Large intestine (tissue), 3 donors: ENCODE results near the gene CCL3. TPM values are rescaled to one million over a fixed set of nuclear protein-coding genes. Genes with fewer than 3 reads are reported as not detected.

ENCODE experiments used
- DNase-seq, 2 donors: peaks; one replicate each; pipeline versions ENCODE4 v3.0.0 to v3.0.0-alpha.2; 2013
- H3K27ac ChIP-seq: one replicate; pipeline ENCODE4 v1.5.1; 2013; ENCODE audit warnings: low read length
- H3K27me3 ChIP-seq: 2 replicates; pipeline ENCODE4 v1.6.1; 2013; ENCODE audit warnings: low read length; ENCODE audit not compliant: control insufficient read depth, insufficient read depth
- H3K36me3 ChIP-seq: 2 replicates; pipeline ENCODE4 v1.6.1; 2013; ENCODE audit warnings: low read length; ENCODE audit not compliant: control insufficient read depth, insufficient read depth
- H3K4me1 ChIP-seq: one replicate; pipeline ENCODE4 v1.6.1; 2013; ENCODE audit warnings: low read length; ENCODE audit not compliant: control insufficient read depth, insufficient read depth
- H3K4me3 ChIP-seq: one replicate; pipeline ENCODE4 v1.5.1; 2013; ENCODE audit warnings: low read length
- H3K9me3 ChIP-seq: one replicate; pipeline ENCODE4 v1.6.1; 2013; ENCODE audit warnings: mild to moderate bottlenecking, low read depth, low read length, moderate library complexity; ENCODE audit not compliant: control insufficient read depth
- WGBS: methylation state at CpG from one replicate; pipeline ENCODE4 v1.1.5; 2013; ENCODE audit warnings: low lambda C conversion rate; ENCODE audit not compliant: insufficient coverage; 5-methylcytosine and 5-hydroxymethylcytosine counted together
- polyA plus RNA-seq: library from polyadenylated mRNA; unstranded; fragments of 120-200 nt; gene quantifications from one replicate; pipeline ENCODE4 v1.2.1, GENCODE V29; 2013

The CCL3 gene
- polyA plus RNA-seq, 1 donor = 11.7 TPM

DNA sequence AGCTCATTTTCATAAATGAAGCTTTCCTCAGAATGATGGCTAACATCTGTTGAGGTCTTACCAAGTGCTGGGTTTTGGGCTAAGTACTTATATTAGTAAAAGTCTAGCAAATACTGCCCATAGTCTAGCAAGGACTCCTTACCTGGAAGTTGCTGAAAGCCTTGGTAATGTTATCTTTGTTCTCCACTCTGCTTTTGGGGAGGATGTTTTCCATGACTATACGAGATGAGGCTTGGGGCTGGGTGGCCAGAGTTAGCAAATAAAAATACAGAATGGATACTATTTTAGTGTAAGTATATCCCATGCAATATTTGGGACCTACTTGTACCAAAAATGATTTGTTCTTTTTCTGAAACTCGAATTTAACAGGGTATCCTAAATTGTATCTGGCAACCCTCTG, 18.2 kb downstream of the CCL3 start:
- WGBS = no CpG with 5 or more reads among the region's 2 CpGs
- H3K9me3 ChIP-seq = no peaks in the 10 kb centered on the region
- no peak for DNase-seq
- H3K36me3 ChIP-seq = no peaks in the 10 kb centered on the region
- H3K27ac ChIP-seq = no peak overlapping the region
- H3K4me1 ChIP-seq = no peaks in the 10 kb centered on the region
- H3K27me3 ChIP-seq = no peaks in the 10 kb centered on the region
- H3K4me3 ChIP-seq = no peak overlapping the region

GRCh38 chr17:36070427-36070826, 19.5 kb downstream of the CCL3 start:
- Histone ChIP-seq H3K4me1 (no peaks in the 10 kb centered on the region), H3K27me3 (no peaks in the 10 kb centered on the region), H3K36me3 (no peaks in the 10 kb centered on the region), H3K4me3 (no peak overlapping the region), H3K27ac (no peak overlapping the region), H3K9me3 (no peaks in the 10 kb centered on the region)
- no CpG with 5 or more reads among the region's 3 CpGs for WGBS
- no peak for DNase-seq

DNA sequence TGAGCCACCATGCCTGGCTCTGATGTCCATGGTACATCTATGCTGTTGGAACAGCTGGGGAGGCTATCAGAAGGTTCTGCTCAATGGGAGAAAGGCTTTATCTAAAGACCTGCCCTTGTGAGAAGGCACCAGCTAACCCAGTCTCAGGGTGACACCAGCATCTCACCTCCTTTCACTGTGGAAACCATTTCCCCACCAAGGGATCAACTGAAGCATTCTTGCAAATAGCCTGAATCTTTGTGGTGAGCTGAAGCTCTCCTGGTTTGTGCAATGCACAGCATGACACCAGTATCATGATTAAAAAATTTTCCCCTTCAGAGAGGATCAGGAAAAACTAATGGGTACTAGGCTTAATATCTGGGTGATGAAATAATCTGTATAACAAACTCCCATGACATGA, 20.8 kb downstream of the CCL3 start:
- Histone ChIP-seq H3K27ac (no peak overlapping the region), H3K4me1 (no peaks in the 10 kb centered on the region), H3K9me3 (no peaks in the 10 kb centered on the region), H3K4me3 (no peak overlapping the region), H3K36me3 (no peaks in the 10 kb centered on the region), H3K27me3 (no peaks in the 10 kb centered on the region)
- no peak for DNase-seq

DNA sequence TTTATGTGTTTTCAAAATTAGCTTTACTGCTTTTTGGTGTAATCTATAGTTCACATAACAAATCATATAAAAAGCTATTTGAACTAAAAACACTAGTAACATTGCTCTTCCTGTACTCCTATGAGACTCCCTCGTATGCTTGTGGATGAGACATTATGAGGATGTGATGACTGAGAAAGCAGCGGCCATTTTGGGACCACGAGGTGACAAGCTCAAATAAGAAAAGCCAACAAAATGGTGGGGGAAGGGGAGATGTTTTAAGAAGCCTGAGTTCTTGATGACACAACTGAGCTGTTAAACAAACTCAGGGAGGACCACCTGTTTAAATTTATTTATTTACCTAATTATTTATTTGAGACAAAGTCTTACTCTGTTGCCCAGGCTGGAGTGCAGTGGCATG, 21.4 kb downstream of the CCL3 start:
- no CpG with 5 or more reads among the region's 3 CpGs for WGBS
- Histone ChIP-seq H3K4me3 (no peak overlapping the region), H3K4me1 (no peaks in the 10 kb centered on the region), H3K9me3 (no peaks in the 10 kb centered on the region), H3K27ac (no peak overlapping the region), H3K36me3 (no peaks in the 10 kb centered on the region), H3K27me3 (no peaks in the 10 kb centered on the region)
- DNase-seq = no peak

DNA sequence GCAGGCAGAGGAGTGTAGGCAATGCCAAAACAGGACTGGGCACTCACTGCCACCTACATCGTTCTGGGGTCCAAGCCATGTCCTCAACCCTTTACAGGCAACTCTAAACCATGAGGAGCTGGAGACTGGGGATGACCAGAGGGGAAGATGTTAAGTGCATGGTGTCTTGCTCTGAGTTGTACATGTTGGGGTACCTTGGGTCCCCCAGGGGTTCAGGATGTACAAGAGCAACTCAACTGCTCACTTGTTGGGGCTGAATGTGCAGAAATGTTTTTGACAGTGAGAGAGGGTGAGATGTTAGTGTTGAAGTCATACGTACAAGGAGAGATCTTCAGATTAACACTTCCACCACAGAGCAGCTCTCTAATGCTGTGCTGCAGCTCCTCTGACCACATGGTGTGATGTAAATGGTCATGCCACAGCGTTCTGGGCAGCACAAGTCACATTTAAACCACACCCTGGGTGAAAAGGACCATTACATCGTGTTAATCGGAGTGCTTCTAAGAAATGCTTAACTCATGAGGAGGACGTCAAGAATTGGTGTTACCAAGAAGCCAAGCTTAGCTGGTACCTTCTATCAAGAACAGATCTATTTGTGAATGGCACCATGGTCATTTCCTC, 23.5 kb downstream of the CCL3 start:
- Histone ChIP-seq H3K9me3 (no peaks in the 10 kb centered on the region), H3K27ac (no peak overlapping the region), H3K4me3 (no peak overlapping the region), H3K27me3 (no peaks in the 10 kb centered on the region), H3K4me1 (no peaks in the 10 kb centered on the region), H3K36me3 (no peaks in the 10 kb centered on the region)
- no peak for DNase-seq
- WGBS = no CpG with 5 or more reads among the region's 6 CpGs

GRCh38 chr17:36063786-36064541, 26.0 kb downstream of the CCL3 start, which contains the start of gene CCL18:
CCL18 (plus strand) TSS chr17:36064272; CDS start chr17:36064343, 71 bp downstream.
- Histone ChIP-seq H3K27me3 (no peaks in the 10 kb centered on the region), H3K9me3 (no peaks in the 10 kb centered on the region), H3K4me3 (no peak within 1 kb of the TSS), H3K27ac (no peak within 1 kb of the TSS), H3K36me3 (no peaks in the 10 kb centered on the region), H3K4me1 (no peaks in the 10 kb centered on the region)
- WGBS = 80% methylated on average over 1 of the region's 5 CpGs
- no peak for DNase-seq

DNA sequence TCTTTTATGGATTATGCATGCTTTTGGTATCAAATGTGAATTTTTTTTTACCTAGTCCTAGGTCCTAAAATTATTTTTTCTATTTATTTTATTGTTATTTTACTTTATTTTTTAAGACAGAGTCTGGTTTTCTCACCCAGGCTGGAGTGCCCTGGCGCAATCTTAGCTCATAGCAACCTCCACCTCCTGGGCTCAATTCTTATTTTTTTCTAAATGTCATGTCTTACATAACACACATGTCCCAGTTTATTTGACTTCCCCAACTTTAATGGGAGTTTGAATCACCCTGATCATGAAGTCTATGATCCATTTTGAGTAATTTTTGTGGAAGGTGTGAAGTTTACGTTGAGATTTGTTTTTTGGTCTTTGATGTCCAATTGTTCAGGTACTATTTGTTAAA, 29.1 kb downstream of the CCL3 start:
- Histone ChIP-seq H3K4me3 (no peak overlapping the region), H3K27me3 (no peaks in the 10 kb centered on the region), H3K27ac (no peak overlapping the region), H3K36me3 (no peaks in the 10 kb centered on the region), H3K4me1 (no peaks in the 10 kb centered on the region), H3K9me3 (no peaks in the 10 kb centered on the region)
- DNase-seq = no peak
- WGBS = 100% methylated on average over 1 of the region's 2 CpGs

GRCh38 chr17:36059406-36059805, 30.5 kb downstream of the CCL3 start:
- Histone ChIP-seq H3K4me1 (no peaks in the 10 kb centered on the region), H3K27ac (no peak overlapping the region), H3K36me3 (no peaks in the 10 kb centered on the region), H3K27me3 (no peaks in the 10 kb centered on the region), H3K4me3 (no peak overlapping the region), H3K9me3 (no peaks in the 10 kb centered on the region)
- no peak for DNase-seq
- no CpG with 5 or more reads among the region's 7 CpGs for WGBS

- Histone ChIP-seq H3K4me1 (no peaks in the 10 kb centered on the region), H3K27ac (no peak overlapping the region), H3K9me3 (no peaks in the 10 kb centered on the region), H3K4me3 (no peak overlapping the region), H3K27me3 (no peaks in the 10 kb centered on the region), H3K36me3 (no peaks in the 10 kb centered on the region)
- DNase-seq = no peak
These were observed 32.0 kb downstream of the CCL3 start for GRCh38 chr17:36057911-36058310.

DNA sequence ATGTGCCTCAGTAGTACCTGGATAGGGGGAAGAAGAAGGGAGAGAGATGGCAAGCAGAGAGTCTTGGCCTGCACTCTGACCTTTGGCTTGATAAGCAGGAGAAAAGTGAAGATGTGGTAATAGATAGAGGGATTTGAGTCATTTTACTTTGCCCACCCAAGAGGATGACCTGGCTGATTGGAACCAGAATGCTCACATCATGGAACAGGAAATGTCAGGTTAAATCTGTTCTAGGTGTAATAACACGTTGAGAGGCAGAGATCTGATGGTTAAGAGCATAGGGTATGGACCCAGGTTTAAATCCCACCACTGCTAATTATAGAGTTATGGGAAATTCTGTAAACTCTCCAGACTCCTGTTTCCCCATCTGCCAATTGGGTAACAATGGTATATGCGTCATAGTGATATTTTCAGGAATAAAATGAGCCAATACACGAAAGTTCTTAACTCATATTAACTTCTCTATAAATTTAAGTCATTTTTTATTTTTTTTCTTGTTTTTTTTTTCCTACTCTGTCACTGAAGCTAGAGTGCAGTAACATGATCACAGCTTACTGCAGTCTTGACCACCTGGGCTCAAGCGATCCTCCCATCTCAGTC, 33.9 kb downstream of the CCL3 start:
- no peak overlapping the region for H3K27ac ChIP-seq
- 94% methylated on average over 2 of the region's 4 CpGs for WGBS
- no peak for DNase-seq
- H3K9me3 ChIP-seq = no peaks in the 10 kb centered on the region
- H3K36me3 ChIP-seq = no peaks in the 10 kb centered on the region
- H3K27me3 ChIP-seq = no peaks in the 10 kb centered on the region
- no peak overlapping the region for H3K4me3 ChIP-seq
- no peaks in the 10 kb centered on the region for H3K4me1 ChIP-seq

- WGBS = 83% methylated on average over 1 of the region's 2 CpGs
- Histone ChIP-seq H3K4me3 (no peak overlapping the region), H3K27ac (no peak overlapping the region), H3K27me3 (no peaks in the 10 kb centered on the region), H3K9me3 (no peaks in the 10 kb centered on the region), H3K36me3 (no peaks in the 10 kb centered on the region), H3K4me1 (no peaks in the 10 kb centered on the region)
- DNase-seq = no peak
These were observed 34.8 kb downstream of the CCL3 start for GRCh38 chr17:36055171-36055570.
